Right lobe of liver (tissue), 6 donors: ENCODE data around the gene PLOD1. TPM values are rescaled to one million over a fixed set of nuclear protein-coding genes. Genes with fewer than 3 reads are reported as not detected.
"Not testable (repeated sequence)": the region's sequence is repeated elsewhere in the genome, so short reads cannot be mapped to it uniquely, and the experiment has no call there.

ENCODE experiments used
- ATAC-seq, 4 donors: fragments of 200-7000 bp; cut with Tn5 transposase; one replicate each; pipeline ENCODE4 v1.9.1; 2020; ENCODE audit warnings: mild to moderate bottlenecking in 4 of 4, moderate library complexity in 4 of 4
- DNase-seq, 3 donors: peaks; one replicate each; pipeline ENCODE4 v3.0.0-alpha.2; 2020
- H3K27ac ChIP-seq, 3 donors: fragments of 200-600 bp; one replicate each; pipeline ENCODE4 v1.8.0; 2022
- H3K27me3 ChIP-seq, 2 donors: fragments of 200-600 bp; one replicate each; pipeline ENCODE4 v1.8.0; 2022
- H3K36me3 ChIP-seq, 4 donors: fragments of 200-600 bp; sonication (generic) in 1 of 4; one replicate each; pipeline versions ENCODE4 v1.5.1 to v1.8.0; 2017 to 2022; ENCODE audit warnings: control low read depth in 1 of 4
- H3K4me1 ChIP-seq, 4 donors: fragments of 200-600 bp; sonication (generic) in 1 of 4; one replicate each; pipeline versions ENCODE4 v1.5.1 to v1.8.0; 2017 to 2022; ENCODE audit warnings: control low read depth in 1 of 4
- H3K4me3 ChIP-seq, 3 donors: fragments of 200-600 bp; one replicate each; pipeline ENCODE4 v1.8.0; 2022
- H3K9me3 ChIP-seq, 4 donors: fragments of 200-600 bp; sonication (generic) in 1 of 4; one replicate each; pipeline versions ENCODE4 v1.5.1 to v1.8.0; 2017 to 2022; ENCODE audit warnings: control low read depth in 1 of 4
- CTCF ChIP-seq, 4 donors: fragments of 200-600 bp in 3 of 4; fragments of 450-650 bp in 1 of 4; IDR thresholded peaks; one replicate each; pipeline versions ENCODE4 v1.5.1 to v1.8.0; 2016 to 2022; ENCODE audit warnings: antibody characterized with exemption in 4 of 4, mild to moderate bottlenecking in 2 of 4
- POLR2A ChIP-seq: fragments of 450-650 bp; IDR thresholded peaks from one replicate; pipeline ENCODE4 v1.6.1; 2017; ENCODE audit warnings: antibody characterized with exemption, mild to moderate bottlenecking
- WGBS: methylation state at CpG from one replicate; pipeline ENCODE4 v1.1.6; 2018; ENCODE audit warnings: low coverage, low lambda C conversion rate; ENCODE audit not compliant: insufficient coverage; ENCODE audit errors: missing lambda C conversion rate; 5-methylcytosine and 5-hydroxymethylcytosine counted together
- intact Hi-C, 2 donors: fragments of 100-400 bp; cut with DNase I; formaldehyde crosslinking; loops; one replicate each; pipeline versions ENCODE4 v1.11.2 to v1.14.1; 2022
- total RNA-seq, 6 experiments: library from RNA; depleted of rRNA in 2 of 6; stranded (reverse); fragments of >200 nt in 2 of 6; fragmentation: NEBNext Ultra II Directional in 3 of 6; extraction: Animal tissue kit (Norgen Biotek cat#: 25700) in 3 of 6; gene quantifications; one replicate each; pipeline versions ENCODE4 v1.1.0 to v1.2.4, GENCODE V29; 2016 to 2023
- donor health status: DM: no; HTN: yes; CAD: no.
- donor health status: DM: no; HTN: no; CAD: no.
- donor health status: DM: no; HTN: no; CAD: no.
- donor health status: DM: no; HTN: yes; CAD: no.
- donor health status: DM: no; HTN: yes; CAD: no.

Gene PLOD1
- total RNA-seq, 6 experiments from 2014 or later = 70.2 to 119 (median 93.8) TPM

- ATAC-seq (peak in 3 of 4 donors; percentile 2 to 3 (median 3)), DNase-seq (no peak)
- no peak for TF ChIP-seq CTCF (IDR thresholded peaks at IDR 0.05)
- no peak for TF ChIP-seq POLR2A
- peak overlapping the region; percentile 81 to 97 (median 91) for H3K27ac ChIP-seq
- H3K36me3 ChIP-seq = peaks cover 0 to 5% (median 0%) of the 10 kb centered on the region in 4 donors
- peak overlapping the region; percentile 67 to 80 (median 67) for H3K4me3 ChIP-seq
- H3K4me1 ChIP-seq = peaks cover 0 to 36% (median 7%) of the 10 kb centered on the region in 4 donors
- H3K9me3 ChIP-seq = no peaks in the 10 kb centered on the region
- intact Hi-C loops = no loop called here
- H3K27me3 ChIP-seq = no peaks in the 10 kb centered on the region
- 0% methylated on average over 1 of the region's 2 CpGs for WGBS
Measured at GRCh38 chr1:11935057-11935412, 518 bp downstream of the PLOD1 start.

DNA sequence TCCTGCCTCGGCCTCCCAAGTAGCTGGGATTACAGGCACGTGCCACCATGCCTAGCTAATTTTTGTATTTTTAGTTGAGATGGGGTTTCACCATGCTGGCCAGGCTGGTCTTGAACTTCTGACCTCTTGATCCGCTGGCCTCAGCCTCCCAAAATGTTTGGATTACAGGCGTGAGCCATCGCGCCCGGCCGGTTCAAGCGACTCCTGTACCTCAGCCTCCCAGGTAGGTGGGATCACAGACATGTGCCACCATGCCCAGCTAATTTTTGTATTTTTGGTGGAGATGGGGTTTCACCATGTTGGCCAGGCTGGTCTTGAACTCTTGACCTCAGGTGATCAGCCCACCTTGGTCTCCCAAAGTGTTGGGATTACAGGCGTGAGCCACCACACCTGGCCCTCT is 1.2 kb downstream of the PLOD1 start:
- H3K27me3 ChIP-seq, H3K27ac ChIP-seq, intact Hi-C loops, DNase-seq, ATAC-seq, H3K9me3 ChIP-seq, H3K36me3 ChIP-seq: not testable (repeated sequence)
- peaks cover 0 to 34% (median 5%) of the 10 kb centered on the region in 4 donors for H3K4me1 ChIP-seq
- 47% methylated on average over 10 of the region's 10 CpGs for WGBS
- H3K4me3 ChIP-seq = peak overlapping the region; percentile 67 to 80 (median 67)

- 45% methylated on average over 10 of the region's 15 CpGs for WGBS
- Histone ChIP-seq H3K27ac (peak overlapping the region in 1 of 3 donors; percentile 11), H3K4me1 (peaks cover 0 to 32% (median 5%) of the 10 kb centered on the region in 4 donors), H3K27me3 (no peaks in the 10 kb centered on the region), H3K9me3 (no peaks in the 10 kb centered on the region), H3K36me3 (peaks cover 0 to 5% (median 0%) of the 10 kb centered on the region in 4 donors), H3K4me3 (no peak overlapping the region)
- no peak for ATAC-seq
- TF ChIP-seq POLR2A (no peak), CTCF (IDR thresholded peaks at IDR 0.05) (no peak)
- intact Hi-C loops = no loop called here
- no peak for DNase-seq
Measured at GRCh38 chr1:11938722-11939526, 4.4 kb downstream of the PLOD1 start.

DNA sequence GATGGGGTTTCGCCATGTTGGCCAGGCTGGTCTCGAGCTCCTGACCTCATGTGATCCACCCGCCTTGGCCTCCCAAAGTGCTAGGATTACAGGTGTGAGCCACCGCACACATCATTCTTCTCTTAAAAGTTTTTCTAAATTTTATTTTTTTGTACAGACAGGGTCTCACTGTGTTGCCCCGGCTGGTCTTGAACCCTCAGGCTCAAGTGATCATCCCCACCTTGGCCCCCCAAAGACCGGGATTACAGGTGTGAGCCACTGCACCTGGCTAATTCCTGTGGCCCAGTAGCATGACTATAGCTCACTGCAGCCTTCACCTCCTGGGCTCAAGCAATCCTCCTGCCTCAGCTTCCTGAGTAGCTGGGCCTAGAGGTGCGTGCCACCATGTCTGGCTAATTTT is 5.3 kb downstream of the PLOD1 start:
- H3K4me3 ChIP-seq, H3K36me3 ChIP-seq, H3K9me3 ChIP-seq, intact Hi-C loops, ATAC-seq, DNase-seq, H3K27me3 ChIP-seq: not testable (repeated sequence)
- peak overlapping the region in 2 of 3 donors; percentile 35 to 36 for H3K27ac ChIP-seq
- H3K4me1 ChIP-seq = peaks cover 0 to 28% (median 5%) of the 10 kb centered on the region in 4 donors
- 91% methylated on average over 5 of the region's 7 CpGs for WGBS

DNA sequence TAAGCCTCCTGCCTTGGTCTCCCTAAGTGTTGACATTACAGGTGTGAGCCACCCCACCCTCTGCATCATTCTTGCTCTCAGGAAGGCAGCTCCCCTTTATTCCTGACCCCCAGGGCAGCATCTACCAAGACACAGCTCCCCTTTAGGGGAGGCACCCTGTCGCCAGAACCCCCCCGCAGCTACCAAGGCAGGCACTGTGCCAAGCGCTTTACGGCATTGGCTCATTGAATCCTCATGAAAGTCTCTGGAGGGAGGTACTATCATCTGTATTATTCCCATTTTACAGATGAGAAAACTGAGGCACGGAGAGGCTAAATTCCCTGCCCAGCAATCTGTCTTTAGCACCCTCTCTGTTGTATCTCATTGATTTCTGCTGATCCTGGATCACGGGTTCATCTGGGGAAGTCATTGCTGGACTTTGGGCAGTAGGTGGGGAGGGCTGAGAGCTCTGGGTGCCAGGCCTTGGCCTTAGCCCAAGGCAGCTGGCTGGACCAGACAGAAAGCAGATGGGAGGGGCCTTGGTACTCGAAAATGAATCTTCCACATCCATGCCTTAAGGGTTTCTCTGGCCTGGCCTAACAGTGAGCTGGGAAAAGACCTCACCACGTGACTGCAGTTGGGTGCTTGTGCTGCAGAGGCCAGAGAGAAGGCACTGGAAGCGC is 5.9 kb downstream of the PLOD1 start:
- H3K4me1 ChIP-seq = peaks cover 0 to 24% (median 5%) of the 10 kb centered on the region in 4 donors
- TF ChIP-seq POLR2A (no peak), CTCF (IDR thresholded peaks at IDR 0.05) (no peak)
- peak overlapping the region in 2 of 3 donors; percentile 35 to 36 for H3K27ac ChIP-seq
- H3K9me3 ChIP-seq = no peaks in the 10 kb centered on the region
- peaks cover 0 to 5% (median 2%) of the 10 kb centered on the region in 4 donors for H3K36me3 ChIP-seq
- no peaks in the 10 kb centered on the region for H3K27me3 ChIP-seq
- WGBS = 38% methylated on average over 3 of the region's 9 CpGs
- H3K4me3 ChIP-seq = no peak overlapping the region
- DNase-seq (peak; percentile 68 to 89 (median 88)), ATAC-seq (peak; percentile 93 to 95 (median 95))
- intact Hi-C loops = no loop called here
